ENCODE results near the gene RPL14.
A peak's percentile ranks its signal among the peaks of the same experiment; 100 is the strongest.
"Not testable (repeated sequence)": the region's sequence is repeated elsewhere in the genome, so short reads cannot be mapped to it uniquely, and the experiment has no call there.

The RPL14 gene
- long read RNA-seq, donor 1, full-length matches to known transcripts: 868 of 1,075 reads
- long read RNA-seq, donor 1, partial matches to known transcripts: 166 of 1,075 reads
- long read RNA-seq, donor 1, other reads (novel, unspliced or antisense): 41 of 1,075 reads
- long read RNA-seq, donor 2, full-length matches to known transcripts: 548 of 726 reads
- long read RNA-seq, donor 2, partial matches to known transcripts: 158 of 726 reads
- long read RNA-seq, donor 2, other reads (novel, unspliced or antisense): 20 of 726 reads
- long read RNA-seq, donor 3, full-length matches to known transcripts: 441 of 529 reads
- long read RNA-seq, donor 3, partial matches to known transcripts: 74 of 529 reads
- long read RNA-seq, donor 3, other reads (novel, unspliced or antisense): 14 of 529 reads
- long read RNA-seq, donor 4, full-length matches to known transcripts: 676 of 861 reads
- long read RNA-seq, donor 4, partial matches to known transcripts: 179 of 861 reads
- long read RNA-seq, donor 4, other reads (novel, unspliced or antisense): 6 of 861 reads
- long read RNA-seq, donor 5, full-length matches to known transcripts: 868 of 1,012 reads
- long read RNA-seq, donor 5, partial matches to known transcripts: 118 of 1,012 reads
- long read RNA-seq, donor 5, other reads (novel, unspliced or antisense): 26 of 1,012 reads
- long read RNA-seq, donor 6, full-length matches to known transcripts: 612 of 765 reads
- long read RNA-seq, donor 6, partial matches to known transcripts: 147 of 765 reads
- long read RNA-seq, donor 6, other reads (novel, unspliced or antisense): 6 of 765 reads
- long read RNA-seq, donor 7, full-length matches to known transcripts: 1,021 of 1,172 reads
- long read RNA-seq, donor 7, partial matches to known transcripts: 126 of 1,172 reads
- long read RNA-seq, donor 7, other reads (novel, unspliced or antisense): 25 of 1,172 reads
- long read RNA-seq, donor 8, full-length matches to known transcripts: 540 of 697 reads
- long read RNA-seq, donor 8, partial matches to known transcripts: 145 of 697 reads
- long read RNA-seq, donor 8, other reads (novel, unspliced or antisense): 12 of 697 reads

DNA sequence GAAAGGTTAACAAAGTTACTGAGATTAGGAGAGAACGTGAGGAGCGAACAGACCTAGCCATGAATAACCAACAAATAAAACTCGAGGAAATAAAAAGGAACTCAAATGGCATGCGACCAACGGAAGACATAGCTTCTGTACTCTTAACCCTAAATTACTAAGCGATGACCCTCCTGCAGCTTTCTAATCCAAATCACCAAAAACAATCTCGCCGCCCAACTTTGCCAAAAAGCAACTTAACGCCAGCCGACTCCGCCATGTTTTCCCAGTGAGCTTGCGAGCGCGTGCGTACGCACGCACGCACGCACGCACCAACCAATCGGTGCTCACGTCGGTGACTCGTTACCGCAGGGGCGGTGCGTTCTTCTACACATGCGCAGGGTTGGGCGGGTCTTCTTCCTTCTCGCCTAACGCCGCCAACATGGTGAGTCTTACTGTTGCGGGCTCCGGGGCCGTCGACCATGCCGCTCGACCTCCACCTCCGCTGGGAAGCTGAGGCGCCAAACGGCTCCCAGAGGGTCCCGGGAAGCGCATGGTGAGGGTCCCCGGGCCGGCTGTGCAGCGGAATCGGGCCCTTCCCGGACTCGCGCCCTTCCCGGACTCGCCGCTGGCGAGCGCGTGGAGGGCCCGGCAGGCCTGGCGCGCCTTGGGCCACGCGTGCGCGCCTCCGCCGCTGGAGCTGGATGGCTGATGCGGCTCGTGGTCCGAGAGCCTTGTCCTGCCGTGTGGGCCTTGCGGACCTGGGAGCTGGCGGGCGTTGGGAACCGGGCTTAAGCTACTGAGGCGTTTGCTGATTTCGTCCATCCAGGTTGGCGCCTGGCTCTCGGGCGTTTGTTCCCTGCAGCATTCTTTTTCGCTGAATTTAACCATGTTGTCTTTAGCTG is at the start of gene RPL14:
Gene RPL14, plus strand, starts transcription at position 400 of the 884 bp plus-strand sequence. Its CDS starts 133 bp downstream, at position 533.
- DNase-seq: peak; percentile 94

DNA sequence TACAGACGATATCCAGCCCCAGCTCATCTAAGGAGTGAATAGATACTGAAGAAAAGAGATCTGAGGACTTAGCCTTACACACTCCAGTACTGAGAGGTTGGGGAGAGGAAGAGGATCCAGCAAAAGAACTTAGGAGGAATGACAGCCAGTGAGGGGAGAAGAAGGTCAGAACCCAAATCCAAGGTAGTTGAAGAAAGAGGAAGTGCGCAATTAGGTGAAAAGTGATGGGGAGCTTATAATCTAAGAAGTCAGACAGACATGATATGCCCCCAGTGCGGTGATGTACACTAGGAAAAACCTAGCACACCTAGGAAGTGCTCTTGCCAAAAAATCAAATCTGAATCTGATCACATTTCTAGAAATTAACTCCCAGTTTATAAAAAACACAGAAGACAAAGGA is 49.5 kb upstream of the RPL14 start:
- no peak for DNase-seq

GRCh38 chr3:40414270-40414669 is 42.9 kb upstream of the RPL14 start:
- DNase-seq: no peak

DNA sequence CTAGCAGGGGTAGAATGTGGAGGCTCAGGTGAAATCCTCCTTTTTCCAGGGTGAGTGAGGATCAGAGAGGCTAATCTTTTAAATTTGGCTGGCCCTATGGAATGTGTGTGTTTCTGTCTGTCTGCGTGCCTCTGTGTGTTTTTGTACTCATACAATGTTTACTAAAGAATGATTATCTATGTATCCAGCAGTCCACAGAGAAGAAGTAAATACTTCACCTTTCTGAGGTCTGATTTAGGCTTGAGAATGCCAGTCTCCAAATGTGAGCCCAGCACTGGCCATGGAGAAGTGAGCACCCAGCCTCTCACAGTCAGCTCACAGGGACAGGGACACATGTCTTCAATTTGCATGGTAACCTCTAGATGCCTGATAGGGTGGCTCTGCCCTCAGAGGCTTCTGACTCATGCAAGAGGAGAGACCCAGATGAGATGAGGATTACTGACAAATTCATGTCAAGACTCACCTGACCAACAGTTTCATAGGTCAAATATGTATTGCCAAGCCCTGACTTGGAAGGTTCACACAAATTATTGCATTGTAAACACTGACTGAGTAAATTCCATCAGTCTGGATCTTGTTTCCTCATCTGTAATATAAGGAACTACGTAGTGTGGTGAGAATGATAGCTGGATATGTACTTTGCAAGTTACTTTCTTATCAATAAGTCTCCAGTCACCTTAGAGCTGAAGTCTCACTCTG is 39.1 kb upstream of the RPL14 start:
- DNase-seq: no peak

DNA sequence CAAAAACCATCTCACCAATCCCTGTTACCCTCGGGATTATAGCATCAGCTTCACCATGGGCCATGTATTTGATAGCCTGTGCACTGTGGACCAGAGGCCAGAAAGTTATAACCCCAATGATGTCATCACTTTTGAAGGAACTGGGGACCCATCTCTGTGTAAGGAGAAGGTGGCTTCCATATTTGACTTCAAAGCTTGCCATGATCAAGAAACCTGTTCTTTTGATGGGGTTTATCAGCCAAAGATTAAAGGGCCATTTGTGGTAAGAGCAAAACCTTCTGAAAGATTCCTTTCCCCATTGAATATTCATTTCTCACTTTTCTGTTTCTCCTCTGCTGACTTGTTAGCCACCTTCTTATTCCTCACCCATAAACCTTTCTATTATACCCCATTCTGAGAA is 34.3 kb upstream of the RPL14 start:
- no peak for DNase-seq

- DNase-seq: no peak
These were observed 30.0 kb upstream of the RPL14 start for GRCh38 chr3:40427045-40427669.

DNA sequence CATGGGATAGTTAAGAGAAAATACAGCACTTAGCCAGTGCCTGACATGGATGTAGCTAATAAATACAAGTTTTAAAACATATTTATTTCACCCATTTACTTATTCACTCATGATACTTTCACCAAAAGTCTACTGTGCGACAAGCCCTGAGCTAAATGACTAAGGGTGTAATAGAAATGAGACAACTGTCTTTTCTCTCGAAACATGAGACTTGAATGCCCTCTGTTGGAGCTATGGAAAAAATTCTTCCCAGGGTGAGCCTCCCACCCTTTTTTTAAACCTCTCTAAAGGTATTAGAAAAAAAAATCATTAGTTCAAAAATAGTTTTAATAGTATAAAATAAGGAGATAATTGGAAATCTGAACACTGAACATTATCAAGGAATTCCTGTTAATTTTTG is 24.3 kb upstream of the RPL14 start:
- DNase-seq: no peak

GRCh38 chr3:40437889-40438288 is 19.2 kb upstream of the RPL14 start:
- DNase-seq: no peak

GRCh38 chr3:40445062-40445461 is 12.1 kb upstream of the RPL14 start:
- DNase-seq: no peak

DNA sequence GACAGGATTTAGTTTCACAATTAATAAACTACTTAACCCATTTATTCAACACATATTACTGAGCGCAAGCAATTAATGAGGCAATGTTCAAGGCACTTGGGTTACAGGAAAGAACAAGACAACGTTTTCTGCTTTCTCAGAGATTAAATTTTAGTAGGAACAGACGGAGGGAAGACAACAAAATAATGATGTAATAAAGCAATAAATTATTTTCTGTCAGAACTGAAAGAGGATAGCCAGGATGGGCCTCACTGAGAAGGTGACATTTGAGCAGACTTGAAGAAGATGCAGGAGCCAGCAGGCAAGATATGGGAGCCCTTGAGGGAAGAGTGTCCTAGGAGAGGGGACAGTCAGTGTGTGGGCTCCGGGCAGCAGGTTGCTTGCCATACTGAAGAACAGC is 11.3 kb upstream of the RPL14 start:
- no peak for DNase-seq

GRCh38 chr3:40450438-40450837 is 6.7 kb upstream of the RPL14 start:
- DNase-seq: no peak

DNA sequence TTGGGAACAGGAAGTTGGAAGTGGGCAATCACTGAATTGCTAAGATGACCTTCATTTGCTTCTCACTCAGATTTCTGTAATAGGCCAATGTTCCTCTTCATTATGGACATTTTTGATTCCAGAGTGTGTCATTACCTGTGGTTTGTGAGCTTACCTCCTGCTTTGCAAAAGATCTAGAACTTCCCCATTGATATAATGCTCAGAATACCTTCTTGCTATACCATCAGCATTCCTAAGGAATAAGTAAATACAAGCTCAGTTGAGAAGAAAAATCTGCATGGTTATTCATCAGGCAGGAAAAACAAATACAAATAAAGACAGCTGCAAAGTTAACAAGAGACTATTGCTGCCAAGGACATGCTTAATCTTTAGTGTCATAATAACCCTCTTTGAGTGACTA is 5.6 kb upstream of the RPL14 start:
- no peak for DNase-seq

DNA sequence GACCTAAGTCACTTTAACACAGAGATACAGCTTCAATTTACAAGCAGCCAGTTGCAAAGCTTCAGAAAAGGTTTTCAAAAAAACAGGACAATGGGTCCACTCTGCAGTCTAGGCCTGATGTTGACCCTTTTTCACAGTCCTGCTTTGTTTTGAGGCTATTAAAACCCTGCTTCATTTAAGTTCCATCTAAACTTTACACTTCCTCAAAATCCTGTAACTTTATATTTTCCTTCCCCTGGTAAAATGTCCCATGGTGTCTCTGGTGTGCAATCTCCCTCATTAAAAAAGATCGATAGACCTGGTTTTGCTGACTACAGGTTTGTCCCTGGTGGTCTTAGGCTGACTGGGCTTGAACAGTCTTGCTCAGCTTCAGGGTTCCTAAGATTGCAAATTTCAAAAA is 5.1 kb upstream of the RPL14 start:
- no peak for DNase-seq

GRCh38 chr3:40452562-40452875 is 4.6 kb upstream of the RPL14 start:
- DNase-seq: no peak

DNA sequence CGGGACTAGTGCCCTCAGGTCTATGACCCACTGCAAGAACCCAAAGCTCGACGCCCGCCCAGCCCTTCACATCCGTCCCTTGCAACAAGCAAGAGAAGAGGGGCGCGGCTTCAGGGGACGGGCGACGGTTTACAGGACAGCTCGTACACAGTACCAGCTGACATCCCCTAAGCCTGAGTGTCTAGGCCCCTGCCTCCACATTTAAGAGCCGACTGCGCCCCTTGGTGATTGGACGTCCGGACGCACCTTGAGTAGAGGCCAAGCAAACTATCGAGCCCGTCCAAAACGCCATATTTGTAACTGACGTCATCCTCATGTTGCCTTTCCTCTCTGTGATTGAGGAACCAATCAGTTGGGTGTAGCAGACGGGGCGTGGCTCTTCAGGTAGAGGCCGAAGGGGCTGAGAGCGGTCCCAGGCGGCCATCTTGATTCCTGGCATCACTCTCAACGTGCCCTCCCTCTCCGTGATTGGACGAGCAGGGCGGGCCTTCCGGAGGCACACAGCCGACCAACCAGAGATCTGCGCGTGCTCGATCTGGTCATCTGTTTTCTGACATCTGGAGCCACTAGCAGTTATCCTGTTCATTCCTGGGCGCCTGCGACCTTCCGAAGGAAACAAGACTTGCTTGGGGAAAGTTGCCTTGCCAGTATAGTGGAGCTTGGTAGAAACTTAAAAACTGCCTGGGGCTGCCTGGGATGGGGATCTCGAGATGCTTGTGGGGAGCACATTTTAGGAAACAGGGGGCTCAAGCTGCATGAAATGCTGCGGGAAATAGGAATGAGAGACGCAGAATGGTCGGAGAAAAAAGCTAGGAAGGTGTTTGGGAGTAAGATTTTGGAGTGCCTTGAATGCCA is 4.0 kb upstream of the RPL14 start:
- DNase-seq: peak; percentile 94

DNA sequence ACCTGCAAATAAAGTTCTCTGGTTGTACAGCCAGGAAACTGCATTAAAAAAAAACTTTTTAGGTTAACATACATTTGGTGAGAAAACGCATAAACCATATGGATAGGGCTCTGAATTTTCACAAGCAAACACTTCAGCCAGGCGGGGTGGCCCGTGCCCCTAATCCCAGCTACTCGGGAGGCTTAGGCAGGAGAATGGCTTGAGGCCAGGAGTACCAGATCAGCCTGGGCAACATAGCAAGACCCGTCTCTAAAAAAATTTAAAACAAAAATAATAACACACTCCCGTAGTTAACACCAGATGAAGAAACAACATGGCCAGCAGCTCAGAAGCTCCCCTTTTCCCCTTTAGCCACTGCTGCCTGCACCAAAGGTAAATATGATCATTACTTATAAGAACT is 3.2 kb upstream of the RPL14 start:
- no peak for DNase-seq

GRCh38 chr3:40455328-40455727 is 1.8 kb upstream of the RPL14 start:
- DNase-seq: no peak

GRCh38 chr3:40456279-40456939 is 730 bp upstream of the RPL14 start:
- DNase-seq: no peak

DNA sequence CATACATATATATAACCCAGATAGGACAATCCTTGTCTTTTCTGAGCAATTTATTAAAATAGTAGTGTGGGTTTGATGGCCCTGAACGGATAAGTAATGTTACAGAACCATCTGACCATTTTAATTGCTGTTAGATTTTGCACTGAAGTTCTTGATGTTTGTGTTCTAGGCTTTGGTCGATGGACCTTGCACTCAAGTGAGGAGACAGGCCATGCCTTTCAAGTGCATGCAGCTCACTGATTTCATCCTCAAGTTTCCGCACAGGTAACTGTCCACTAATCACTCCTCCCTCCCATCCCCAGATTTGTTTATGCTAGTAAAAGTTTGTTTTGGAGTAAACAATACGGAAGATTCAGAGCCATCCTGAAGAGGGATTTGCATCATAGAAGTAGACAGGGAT is 1.3 kb downstream of the RPL14 start:
- DNase-seq: no peak

DNA sequence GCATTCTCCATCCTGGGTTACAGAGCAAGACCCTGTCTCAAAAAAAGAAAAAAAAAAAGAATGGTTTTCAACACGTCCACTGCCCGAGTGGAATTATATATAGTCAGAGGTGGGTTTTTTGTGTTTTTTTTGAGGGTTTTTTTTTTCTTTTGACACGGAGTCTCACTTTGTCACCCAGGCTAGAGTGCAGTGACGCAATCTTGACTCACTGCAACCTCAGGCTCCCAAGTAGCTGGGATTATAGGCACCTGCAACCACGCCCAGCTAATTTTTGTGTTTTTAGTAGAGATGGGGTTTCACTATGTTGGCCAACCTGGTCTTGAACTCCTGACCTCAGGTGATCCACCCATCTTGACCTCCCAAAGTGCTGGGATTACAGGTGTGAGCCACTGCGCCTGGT is 3.3 kb downstream of the RPL14 start:
- DNase-seq: not testable (repeated sequence)

Data from right kidney (tissue), 9 donors.